K562 (cell line): ENCODE results near the gene ATRN. TPM values are rescaled to one million over a fixed set of nuclear protein-coding genes. Genes with fewer than 3 reads are reported as not detected.
A peak's percentile ranks its signal among the peaks of the same experiment; 100 is the strongest.

Source experiments
- ATAC-seq: fragments of 200-7000 bp; cut with Tn5 transposase; 3 replicates; pipeline ENCODE4 v1.9.1; 2020; ENCODE audit warnings: moderate library complexity
- BruUV-seq: library from RNA; stranded (reverse); fragments of 400-500 nt; replicated peaks from 2 replicates; lab custom pipeline; 2021; lab: Mats Ljungman, UMichigan
- CTCF ChIA-PET: fragments of 300-600 bp; formaldehyde crosslinking; extraction: SDS; loops from one replicate; lab custom pipeline; 2021; ENCODE audit warnings: low intra/inter-chr PET ratio; lab: Yijun Ruan, JAX
- POLR2A ChIA-PET: fragments of 300-600, 350-650 bp; sonication (Branson Sonifier 250); formaldehyde crosslinking; extraction: SDS; loops from one replicate; lab custom pipeline; 2021; ENCODE audit warnings: antibody characterized with exemption, inconsistent platforms; lab: Yijun Ruan, JAX
- DNase-seq, 4 experiments: peaks; one replicate each; pipeline versions ENCODE4 v3.0.0 to v3.0.0-alpha.2; 2011 to 2018; ENCODE audit warnings: low spot score in 3 of 4, mixed read lengths in 3 of 4; ENCODE audit errors: extremely low read depth in 1 of 4
- FAIRE-seq: peaks from 2 replicates; lab custom pipeline; 2011; peaks lifted over from hg19 to GRCh38; lab: Jason Lieb, UNC
- H2AFZ ChIP-seq: 2 replicates; pipeline ENCODE4 v1.6.0; 2011; ENCODE audit warnings: low read depth, low read length, control low read depth, inconsistent platforms
- H3K27ac ChIP-seq: fragments of 200-600 bp; 3 replicates; pipeline ENCODE4 v1.8.0; 2011; ENCODE audit warnings: low read depth, mild to moderate bottlenecking, control low read depth, inconsistent platforms, low read length, moderate library complexity, mixed read lengths; ENCODE audit errors: extremely low read depth
- H3K27me3 ChIP-seq, 2 experiments: fragments of 300-600 bp in 1 of 2; 2 replicates in 1 of 2; 3 replicates in 1 of 2; pipeline versions ENCODE4 v1.6.0 to v1.8.0; 2011; ENCODE audit warnings: inconsistent platforms in 2 of 2, low read length in 2 of 2, mild to moderate bottlenecking in 1 of 2, mixed read lengths in 1 of 2, moderate library complexity in 1 of 2; ENCODE audit not compliant: control insufficient read depth in 2 of 2, insufficient read depth in 2 of 2
- H3K36me3 ChIP-seq: fragments of 300-600 bp; 3 replicates; pipeline ENCODE4 v1.8.0; 2011; ENCODE audit warnings: mild to moderate bottlenecking, low read length, inconsistent platforms; ENCODE audit not compliant: control insufficient read depth, insufficient read depth
- H3K4me1 ChIP-seq, 2 experiments: fragments of 200-600 bp in 1 of 2; replicated peaks in 1 of 2; 2 replicates in 1 of 2; 3 replicates in 1 of 2; pipeline versions ENCODE4 v1.5.1 to v1.8.0; 2011; ENCODE audit warnings: inconsistent platforms in 2 of 2, low read length in 2 of 2, mild to moderate bottlenecking in 1 of 2, mixed read lengths in 1 of 2, moderate library complexity in 1 of 2; ENCODE audit not compliant: control insufficient read depth in 2 of 2, insufficient read depth in 2 of 2
- H3K4me2 ChIP-seq: 2 replicates; pipeline ENCODE4 v1.6.1; 2011; ENCODE audit warnings: low read length, control low read depth, inconsistent platforms, mixed read lengths; ENCODE audit not compliant: insufficient read depth
- H3K4me3 ChIP-seq: fragments of 200-600 bp; sonication (generic), shearing (Covaris generic); 2 replicates; pipeline ENCODE4 v1.5.1; 2016; ENCODE audit warnings: control low read depth, inconsistent platforms
- H3K79me2 ChIP-seq: fragments of 200-600 bp; 3 replicates; pipeline ENCODE4 v1.8.0; 2011; ENCODE audit warnings: low read length, inconsistent platforms; ENCODE audit not compliant: control insufficient read depth, insufficient read depth
- H3K9ac ChIP-seq, 2 experiments: 2 replicates each; pipeline versions ENCODE4 v1.6.0 to v1.6.1; 2011; ENCODE audit warnings: low read depth in 2 of 2, low read length in 2 of 2, control low read depth in 1 of 2, inconsistent platforms in 1 of 2, mild to moderate bottlenecking in 1 of 2, mixed read lengths in 1 of 2; ENCODE audit not compliant: insufficient read depth in 1 of 2
- H3K9me1 ChIP-seq: one replicate; pipeline ENCODE4 v1.6.0; 2011; ENCODE audit warnings: inconsistent platforms, mild to moderate bottlenecking, low read length, moderate library complexity; ENCODE audit not compliant: control insufficient read depth, insufficient read depth
- H3K9me3 ChIP-seq: replicated peaks from 2 replicates; pipeline ENCODE4 v1.5.1; 2011; ENCODE audit warnings: low read depth, low read length, inconsistent platforms; ENCODE audit not compliant: control insufficient read depth, insufficient read depth
- H4K20me1 ChIP-seq: replicated peaks from 2 replicates; pipeline ENCODE4 v1.6.1; 2011; ENCODE audit warnings: low read length, inconsistent platforms, mixed read lengths; ENCODE audit not compliant: control insufficient read depth, insufficient read depth
- BRD4 ChIP-seq: fragments of 200-600 bp; sonication (generic); IDR thresholded peaks from 2 replicates; pipeline ENCODE4 v1.6.1; 2017; ENCODE audit warnings: inconsistent platforms
- CEBPG ChIP-seq, 3 experiments: fragments of 200-800 bp in 1 of 3; sonication (Bioruptor generic) in 1 of 3; sonication (generic) in 1 of 3; formaldehyde crosslinking in 1 of 3; IDR thresholded peaks in 2 of 3; conservative IDR thresholded peaks in 1 of 3; 2 replicates each; pipeline versions ENCODE4 v1.6.1 to v1.8.0; 2016 to 2022; ENCODE audit warnings: missing compliant biosample characterization in 2 of 3, missing genetic modification characterization in 2 of 3, mild to moderate bottlenecking in 1 of 3, missing genetic modification reagents in 1 of 3
- FOXP4 ChIP-seq: sonication (generic); formaldehyde crosslinking; IDR thresholded peaks from 2 replicates; pipeline ENCODE4 v1.8.0; 2022; ENCODE audit warnings: mild to moderate bottlenecking, missing genetic modification reagents, borderline replicate concordance
- SMAD3 ChIP-seq: fragments of 450-650 bp; formaldehyde crosslinking; conservative IDR thresholded peaks from 2 replicates; pipeline ENCODE4 v1.4.0; 2020; ENCODE audit warnings: mild to moderate bottlenecking
- SMC3 ChIP-seq: conservative IDR thresholded peaks from 2 replicates; pipeline ENCODE4 v1.6.1; 2011; ENCODE audit warnings: low read depth, low read length, improper control_type of control experiment; ENCODE audit not compliant: insufficient read depth
- SNIP1 ChIP-seq: fragments of 450-650 bp; IDR thresholded peaks from 2 replicates; pipeline ENCODE4 v1.7.1; 2017; ENCODE audit warnings: low read depth, mild to moderate bottlenecking
- TAL1 ChIP-seq: fragments of 450-650 bp; IDR thresholded peaks from 2 replicates; pipeline ENCODE4 v1.6.1; 2016; ENCODE audit warnings: mild to moderate bottlenecking
- XRCC4 ChIP-seq: IDR thresholded peaks from one replicate; pipeline ENCODE4 v1.6.1; 2011; ENCODE audit not compliant: insufficient read depth, insufficient read length; ENCODE audit errors: extremely low read depth
- ZNF551 ChIP-seq: fragments of 250-450 bp; sonication (Bioruptor Pico); IDR thresholded peaks from 2 replicates; pipeline ENCODE4 v1.5.0; 2021; ENCODE audit warnings: mild to moderate bottlenecking, moderate library complexity
- WGBS: fragments of 100-300 bp; shearing (Covaris generic); methylation state at CpG from one replicate; pipeline ENCODE4 v1.1.6; 2016; ENCODE audit warnings: low coverage, mixed read lengths; ENCODE audit not compliant: insufficient coverage; ENCODE audit errors: missing lambda C conversion rate; 5-methylcytosine and 5-hydroxymethylcytosine counted together
- in situ Hi-C: fragments of 300-500 bp; cut with MboI; formaldehyde crosslinking; loops from 4 replicates; pipeline ENCODE4 v1.15.0; 2018; ENCODE audit warnings: inconsistent platforms, mixed read lengths
- intact Hi-C: fragments of 100-400 bp; cut with micrococcal nuclease; formaldehyde crosslinking; loops from 2 replicates; pipeline ENCODE4 v1.14.2; 2022
- polyA plus RNA-seq, 8 experiments: library from polyadenylated mRNA; depleted of rRNA in 4 of 8; stranded (reverse) in 5 of 8; unstranded in 3 of 8; fragments of >200 nt; fragmentation: Nextera tagmentation in 2 of 8; fragmentation: Illumina TruSeq in 1 of 8; extraction: Ambion mirVana in 2 of 8; extraction: Trizol in 1 of 8; gene quantifications; 2 replicates each; pipeline versions ENCODE4 v1.2.1 to v1.2.3, GENCODE V29; 2011 to 2014; ENCODE audit warnings: inconsistent platforms in 1 of 8, missing spikeins in 1 of 8
- total RNA-seq, 7 experiments: library from RNA; depleted of rRNA in 6 of 7; stranded (reverse); fragments of >200 nt in 6 of 7; fragmentation: Illumina TruSeq in 2 of 7; extraction: Trizol in 2 of 7; gene quantifications; 2 replicates each; pipeline versions ENCODE4 v1.2.1 to v1.2.3, GENCODE V29; 2011 to 2021; ENCODE audit warnings: low replicate concordance in 1 of 7
- TF ChIP-seq, protein P1 (sequence below): fragments of 250-450 bp; sonication (Bioruptor Pico); IDR thresholded peaks from 2 replicates; pipeline ENCODE4 v1.4.0; 2020

Gene ATRN
- total and polyA plus RNA-seq, 9 of the 15 experiments (the other 6 are each of a cell fraction or from before 2014, with no cell fraction given), result 0.69 to 16.5 (median 7.6) TPM

DNA sequence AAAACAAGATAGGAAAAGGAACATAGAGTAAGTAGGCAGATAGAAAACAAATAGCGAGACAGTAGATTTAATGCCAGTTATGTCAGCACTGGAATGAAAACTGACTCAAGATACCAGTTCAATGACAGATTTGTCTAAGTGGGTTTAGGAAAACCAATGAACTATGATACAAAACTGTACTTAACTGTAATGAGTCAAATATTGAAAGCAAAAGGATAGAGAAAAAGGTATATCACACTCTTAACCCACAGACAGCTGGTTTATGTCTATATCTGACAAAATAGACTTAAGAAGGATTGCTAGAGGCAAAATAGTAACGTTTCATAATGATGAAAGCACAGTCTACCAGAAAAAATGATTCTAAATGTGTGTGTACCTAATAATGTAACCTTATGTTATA is 38.2 kb downstream of the ATRN start (continued):
- TF ChIP-seq TAL1 (no peak), ZNF551 (CRISPR knock-in tag) (no peak), SNIP1 (no peak)
- TF ChIP-seq, protein P1, sequence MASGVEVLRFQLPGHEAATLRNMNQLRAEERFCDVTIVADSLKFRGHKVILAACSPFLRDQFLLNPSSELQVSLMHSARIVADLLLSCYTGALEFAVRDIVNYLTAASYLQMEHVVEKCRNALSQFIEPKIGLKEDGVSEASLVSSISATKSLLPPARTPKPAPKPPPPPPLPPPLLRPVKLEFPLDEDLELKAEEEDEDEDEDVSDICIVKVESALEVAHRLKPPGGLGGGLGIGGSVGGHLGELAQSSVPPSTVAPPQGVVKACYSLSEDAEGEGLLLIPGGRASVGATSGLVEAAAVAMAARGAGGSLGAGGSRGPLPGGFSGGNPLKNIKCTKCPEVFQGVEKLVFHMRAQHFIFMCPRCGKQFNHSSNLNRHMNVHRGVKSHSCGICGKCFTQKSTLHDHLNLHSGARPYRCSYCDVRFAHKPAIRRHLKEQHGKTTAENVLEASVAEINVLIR (CRISPR knock-in tag), result no peak

DNA sequence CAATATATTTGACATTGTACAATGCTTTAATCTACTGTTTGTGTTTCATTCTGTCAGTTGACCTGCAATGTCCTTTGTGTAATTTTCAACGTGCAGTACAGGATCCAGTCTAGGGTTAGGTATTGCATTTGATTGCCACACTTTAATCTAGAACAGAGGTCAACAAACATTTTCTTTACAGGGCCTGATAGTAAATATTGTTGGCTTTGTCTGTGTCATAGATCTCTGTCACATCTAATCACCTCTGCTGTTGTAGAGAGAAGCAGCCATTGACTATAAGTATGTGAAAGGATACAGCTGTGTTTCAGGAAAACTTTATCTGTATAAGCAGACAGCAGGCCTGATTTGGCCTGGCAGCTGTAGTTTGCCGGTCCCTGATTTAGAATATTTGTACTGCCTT is 39.3 kb downstream of the ATRN start:
- H2AFZ ChIP-seq, result no peak overlapping the region
- 13% methylated on average over 2 of the region's 2 CpGs for WGBS
- POLR2A ChIA-PET, result interaction anchor here (1.0 kb wide), 1 partner anchor 109 kb away, joined by 3 read pairs; no protein-coding TSS in a partner anchor
- intact Hi-C loops, result no loop called here
- H3K36me3 ChIP-seq, result no peaks in the 10 kb centered on the region
- H3K4me3 ChIP-seq, result no peak overlapping the region
- no peak overlapping the region for H3K4me2 ChIP-seq
- no peak for ATAC-seq
- no peak for DNase-seq
- in situ Hi-C loops, result no loop called here
- H3K9me1 ChIP-seq, result no peaks in the 10 kb centered on the region
- CTCF ChIA-PET, result no interaction called here
- no peaks in the 10 kb centered on the region for H3K79me2 ChIP-seq
- no peaks in the 10 kb centered on the region for H4K20me1 ChIP-seq
- H3K27ac ChIP-seq, result no peak overlapping the region
- no peaks in the 10 kb centered on the region for H3K9me3 ChIP-seq
- FAIRE-seq, result no peak
- H3K27me3 ChIP-seq, result no peaks in the 10 kb centered on the region
- BruUV-seq, result no TSS peak
- H3K4me1 ChIP-seq, result no peaks in the 10 kb centered on the region
- H3K9ac ChIP-seq, result no peak overlapping the region
- no peak for TF ChIP-seq FOXP4 (CRISPR knock-in tag)
- no peak for TF ChIP-seq XRCC4
- no peak for TF ChIP-seq SMAD3
- peak; percentile 14; the same call in 1 of the 2 replicates for TF ChIP-seq TAL1
- no peak for TF ChIP-seq SMC3
- TF ChIP-seq CEBPG (CRISPR knock-in tag; IDR thresholded peaks at IDR 0.05), result peak; percentile 36; the same call in 1 of the 2 replicates
- peak; percentile 58 to 89 for TF ChIP-seq CEBPG (tag; conservative IDR thresholded peaks at IDR 0.05 in 1 of 2, IDR thresholded peaks at IDR 0.05 in 1 of 2)
- TF ChIP-seq BRD4, result no peak
